ENCODE measurements around the gene AATF.

AATF gene

GRCh38 chr17:36948717-36949460 is at the start of gene AATF:
TSS of gene AATF (plus strand) at chr17:36948954. CDS start at chr17:36949126, 172 bp downstream.
- DNase-seq: peak; percentile 94 to 99

GRCh38 chr17:36899250-36900159 is 49.2 kb upstream of the AATF start:
- no peak for DNase-seq

DNA sequence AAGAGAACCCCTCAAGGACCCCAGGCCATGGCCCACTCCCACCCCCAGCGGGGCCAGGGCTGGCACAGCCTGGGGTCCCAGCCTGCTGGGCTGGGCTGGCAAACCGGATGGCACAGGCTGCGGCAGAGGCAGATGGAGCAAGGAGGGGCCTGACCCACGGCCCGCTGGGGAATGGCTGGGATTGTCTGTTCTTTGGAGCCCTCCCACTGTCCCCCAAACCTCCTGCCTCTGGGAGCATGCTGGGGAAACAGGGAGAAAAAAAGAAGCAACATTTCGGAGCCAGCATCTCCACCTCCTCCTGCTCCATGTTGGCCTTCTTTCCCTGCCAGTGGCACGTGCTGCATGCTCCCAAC is 48.6 kb upstream of the AATF start:
- DNase-seq: no peak

DNA sequence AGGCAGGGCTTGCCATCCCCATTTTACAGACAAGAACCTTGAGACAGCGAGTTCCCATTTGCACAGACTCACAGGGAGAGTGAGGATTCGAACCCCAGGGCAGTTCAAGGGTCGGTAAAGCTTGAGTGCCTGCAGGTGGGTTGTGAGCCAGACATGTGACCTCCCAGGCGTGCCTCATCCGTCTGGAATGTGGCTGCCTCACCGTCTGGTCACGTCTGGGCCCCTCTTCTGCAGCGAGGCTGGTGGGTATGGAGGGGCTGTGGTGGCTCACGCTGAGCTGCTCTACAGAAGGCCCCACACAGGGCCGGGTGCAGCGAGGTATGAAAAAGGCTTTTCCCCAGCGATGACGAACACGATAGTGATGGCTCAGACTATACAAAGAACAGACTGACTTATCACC is 47.2 kb upstream of the AATF start:
- DNase-seq: no peak

DNA sequence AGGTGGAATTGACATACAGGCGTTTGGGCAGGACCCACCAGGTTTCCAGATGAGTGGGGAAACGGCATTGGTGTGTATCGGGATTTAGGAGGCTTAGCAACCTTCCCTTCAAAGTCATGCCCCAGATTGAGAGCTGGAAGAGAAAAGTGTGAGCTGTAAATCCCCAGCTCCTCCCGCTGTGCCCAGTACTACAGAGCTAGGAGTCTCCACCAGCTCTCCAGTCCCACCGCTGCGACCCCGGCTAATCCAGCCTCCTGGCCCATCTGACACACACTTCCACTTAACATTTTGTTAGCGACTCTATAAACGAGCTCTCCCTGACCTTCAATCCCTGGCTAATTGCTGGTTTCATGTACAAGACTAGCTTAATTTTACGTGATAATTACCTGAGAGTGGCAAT is 41.3 kb upstream of the AATF start:
- no peak for DNase-seq

- DNase-seq: no peak
Measured at GRCh38 chr17:36910513-36910912, 38.2 kb upstream of the AATF start.

DNA sequence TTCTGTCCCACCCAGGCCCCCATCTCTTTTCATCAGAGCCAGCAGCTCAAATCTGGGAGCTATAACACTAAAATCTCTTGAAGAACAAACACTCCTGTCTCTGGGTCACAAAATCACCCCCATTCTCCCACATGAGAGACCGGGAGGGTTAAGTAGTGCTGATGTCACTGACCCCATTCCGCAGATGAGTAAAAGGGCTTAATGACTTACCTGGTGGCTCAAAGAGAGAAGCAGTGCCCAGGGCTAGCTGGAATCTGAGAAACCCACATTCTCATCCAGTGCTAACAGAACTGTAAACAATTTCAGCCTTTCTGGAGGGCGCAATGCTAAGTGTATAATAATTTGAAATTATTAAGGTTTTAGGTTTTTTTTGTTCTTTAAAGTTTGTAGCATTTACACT is 37.8 kb upstream of the AATF start:
- DNase-seq: no peak

DNA sequence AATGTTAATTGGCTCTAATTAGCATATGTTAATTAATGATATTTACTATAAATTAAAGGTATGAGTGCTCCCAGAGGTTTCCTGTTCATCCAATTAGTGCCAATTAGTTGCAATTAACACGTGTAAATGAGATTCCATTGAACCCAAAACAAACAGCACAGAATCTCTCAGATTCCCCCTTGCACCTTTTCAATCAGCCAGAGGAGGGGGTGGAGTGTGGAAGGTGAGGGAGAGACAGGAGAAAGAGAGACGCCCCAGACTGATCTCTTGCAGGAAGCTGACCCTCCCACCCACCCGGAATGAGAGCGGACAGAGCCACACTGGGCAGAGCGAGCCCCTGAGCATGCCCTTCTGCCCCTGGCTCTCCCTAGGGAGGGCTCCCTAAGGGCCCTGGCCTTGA is 35.6 kb upstream of the AATF start:
- DNase-seq: no peak

GRCh38 chr17:36918211-36918691 is 30.5 kb upstream of the AATF start:
- DNase-seq: peak in 1 of 2 donors; percentile 68

DNA sequence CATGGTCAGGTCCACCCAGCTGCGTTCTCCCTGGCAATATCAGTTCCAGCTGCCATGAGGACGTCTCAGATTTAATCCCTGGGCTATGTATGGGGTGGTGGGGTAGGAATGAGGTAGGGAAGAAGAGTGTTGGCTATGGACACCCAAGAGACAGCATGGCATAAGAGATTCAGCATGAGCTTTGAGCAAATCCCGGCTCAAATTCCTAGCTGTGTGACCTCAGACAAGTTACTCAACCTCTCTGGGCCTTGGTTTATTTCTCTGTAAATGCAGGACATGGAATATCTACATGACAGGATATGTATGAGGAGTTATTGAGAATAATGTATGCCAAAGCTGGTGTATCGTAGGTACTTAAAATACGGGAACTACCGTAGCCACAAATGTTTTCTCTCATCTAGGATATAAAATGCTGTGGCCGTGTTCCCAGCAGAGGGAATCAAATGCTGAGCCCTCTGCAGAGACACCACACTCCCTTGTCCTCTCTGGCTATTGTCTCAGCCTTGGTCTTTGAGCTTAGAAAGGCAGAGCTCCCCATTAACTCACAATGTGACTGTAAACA is 29.3 kb upstream of the AATF start:
- no peak for DNase-seq

- DNase-seq: no peak
Measured at GRCh38 chr17:36920032-36921005, 28.4 kb upstream of the AATF start.

DNA sequence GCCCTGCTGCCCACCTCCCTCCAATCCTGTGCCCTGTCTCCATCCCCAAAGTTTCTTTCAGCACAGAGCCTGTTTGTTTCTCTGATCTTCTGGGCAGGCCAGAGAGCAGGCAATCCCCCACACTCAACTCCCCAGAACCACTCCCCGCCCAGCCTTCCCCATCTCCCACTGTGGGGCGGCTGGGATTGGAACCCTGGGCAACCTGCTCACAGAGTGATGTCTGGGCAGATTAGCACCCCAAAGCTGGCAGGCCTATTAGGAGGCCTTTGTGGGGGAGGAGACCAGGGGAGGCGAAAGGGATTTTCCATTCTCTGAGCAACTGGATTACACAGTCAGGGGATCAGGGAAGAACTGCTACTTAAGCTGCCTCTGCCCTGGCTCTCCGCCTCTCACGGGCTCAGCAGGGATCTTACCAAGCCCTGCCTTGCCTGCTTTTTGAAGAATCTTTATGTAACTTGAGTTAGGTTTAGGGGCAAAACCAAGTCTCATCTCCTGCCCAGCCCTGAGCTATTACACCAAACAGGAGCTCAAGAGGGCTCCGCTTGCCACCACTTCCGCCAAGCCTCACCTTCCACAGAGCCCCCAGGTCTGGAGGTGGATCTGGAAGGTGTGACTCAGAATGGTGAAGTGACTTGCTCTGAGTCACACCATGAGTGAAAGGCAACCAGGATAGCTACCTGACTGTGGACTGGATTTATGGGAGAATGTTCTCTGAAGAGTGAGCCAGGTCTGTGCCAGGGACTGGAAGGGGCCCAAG is 27.5 kb upstream of the AATF start:
- DNase-seq: peak in 1 of 2 donors; percentile 65

- DNase-seq: no peak
Measured at GRCh38 chr17:36922175-36922574, 26.6 kb upstream of the AATF start.

DNA sequence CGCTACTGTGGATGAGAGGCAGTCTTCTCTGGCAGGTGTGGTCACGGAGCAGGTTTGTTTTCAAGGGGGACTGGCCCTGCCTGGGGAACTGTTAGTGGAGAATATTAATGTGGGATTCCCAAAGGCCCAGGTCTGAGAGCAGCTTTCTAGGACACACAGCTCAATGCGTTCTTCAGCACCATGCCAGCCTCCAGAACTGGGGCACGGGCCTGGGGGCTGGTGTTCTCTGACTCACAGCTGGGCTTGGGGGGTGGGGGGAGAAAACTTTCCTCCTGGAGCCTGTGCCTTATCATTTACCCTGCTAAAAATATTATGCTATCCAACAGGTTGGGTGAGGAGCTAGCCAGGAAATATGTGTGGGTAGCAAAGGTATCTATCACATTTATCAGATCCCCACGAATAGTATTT is 24.9 kb upstream of the AATF start:
- no peak for DNase-seq

GRCh38 chr17:36926226-36926625 is 22.5 kb upstream of the AATF start:
- no peak for DNase-seq

GRCh38 chr17:36926701-36927100 is 22.1 kb upstream of the AATF start:
- DNase-seq: no peak

- no peak for DNase-seq
Measured at GRCh38 chr17:36928471-36929345, 20.0 kb upstream of the AATF start.

DNA sequence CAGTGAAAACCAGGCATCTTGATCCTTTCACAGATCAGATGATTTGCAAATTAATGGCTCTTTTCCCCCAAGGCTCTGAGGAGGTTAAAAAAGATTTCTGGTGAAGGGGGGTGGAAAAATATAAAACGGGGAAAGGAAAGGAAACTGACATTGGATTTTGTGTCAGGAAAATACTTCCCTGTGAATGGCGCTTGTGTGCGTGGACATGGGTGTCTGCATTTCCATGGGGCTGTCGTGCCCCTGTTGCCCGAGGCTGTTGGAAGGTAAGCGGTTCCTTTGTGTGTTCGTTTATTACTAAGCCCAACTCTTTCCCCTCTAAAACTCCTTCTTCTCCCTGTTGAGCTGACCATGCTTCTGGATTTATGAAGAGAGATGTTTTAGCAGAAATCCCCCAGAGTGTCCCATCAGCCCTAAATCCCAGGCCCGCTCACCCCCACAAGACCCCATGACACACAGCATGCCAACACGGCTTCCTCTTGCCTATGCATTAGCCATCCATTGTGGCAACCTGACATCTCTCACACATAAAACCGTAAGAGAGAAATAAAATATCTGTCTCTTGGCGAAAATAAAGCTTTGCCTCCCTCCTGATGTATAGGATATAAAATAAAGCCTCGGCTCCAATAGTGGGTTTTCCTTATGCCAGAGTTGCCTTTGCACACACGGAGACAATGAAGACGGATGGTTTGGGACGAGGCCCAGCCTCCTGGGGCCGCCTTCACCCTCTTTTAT is 18.7 kb upstream of the AATF start:
- DNase-seq: no peak

DNA sequence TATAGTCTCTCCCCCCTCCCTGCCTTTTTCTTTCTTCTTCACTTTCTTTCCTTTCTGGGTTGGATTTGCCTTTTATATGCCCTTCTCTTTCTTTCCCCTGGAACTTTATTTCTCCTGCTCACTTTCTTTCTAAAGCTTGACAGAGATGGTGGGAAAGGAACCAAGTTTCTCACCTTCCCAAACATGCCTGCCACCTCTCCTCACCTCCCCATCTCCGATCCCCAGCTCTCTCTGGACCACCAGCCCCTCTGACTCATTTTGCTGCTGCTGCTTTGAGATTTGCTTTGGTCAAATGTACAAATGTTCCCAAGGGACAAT is 18.2 kb upstream of the AATF start:
- no peak for DNase-seq

GRCh38 chr17:36931096-36931696 is 17.6 kb upstream of the AATF start:
- no peak for DNase-seq

Data from inflammatory macrophage treated with lipopolysaccharide for 1 hour (primary cell).